GM21381 (cell line): ENCODE measurements around the gene CYLD.

Experiments used
- ATAC-seq: cut with Tn5 transposase; IDR thresholded peaks from one replicate; pipeline ENCODE4 v1.9.1; 2021; ENCODE audit warnings: mild to moderate bottlenecking, moderate library complexity; ENCODE audit not compliant: unreplicated experiment

CYLD gene

GRCh38 chr16:50741781-50742575 lies at the start of gene CYLD:
Gene CYLD, plus strand, starts transcription at chr16:50742086. Its CDS starts 7,613 bp downstream, at chr16:50749699.
- ATAC-seq: peak; percentile 93

- no peak for ATAC-seq
These were observed 49.3 kb upstream of the CYLD start for GRCh38 chr16:50692644-50692998.

GRCh38 chr16:50692999-50693781 lies 48.7 kb upstream of the CYLD start, which contains the start of gene NOD2:
Gene NOD2, plus strand, starts transcription at chr16:50693606. Its CDS starts 5,890 bp downstream, at chr16:50699496.
- no peak for ATAC-seq

GRCh38 chr16:50694206-50694605 lies 47.7 kb upstream of the CYLD start:
- no peak for ATAC-seq

GRCh38 chr16:50695017-50696000 lies 46.6 kb upstream of the CYLD start:
- no peak for ATAC-seq

- peak; percentile 24 for ATAC-seq
These were observed 45.8 kb upstream of the CYLD start for GRCh38 chr16:50696126-50696525.

GRCh38 chr16:50696575-50697420 lies 45.1 kb upstream of the CYLD start:
- peak; percentile 65 for ATAC-seq

GRCh38 chr16:50697421-50697715 lies 44.5 kb upstream of the CYLD start:
- ATAC-seq: no peak

GRCh38 chr16:50697881-50698767 lies 43.8 kb upstream of the CYLD start:
- peak; percentile 37 for ATAC-seq

- no peak for ATAC-seq
These were observed 42.3 kb upstream of the CYLD start for GRCh38 chr16:50699326-50700159.

- no peak for ATAC-seq
These were observed 39.2 kb upstream of the CYLD start for GRCh38 chr16:50702725-50703124.

- no peak for ATAC-seq
These were observed 37.6 kb upstream of the CYLD start for GRCh38 chr16:50704245-50704644.

GRCh38 chr16:50705436-50706110 lies 36.3 kb upstream of the CYLD start:
- ATAC-seq: no peak

GRCh38 chr16:50706250-50706649 lies 35.6 kb upstream of the CYLD start:
- no peak for ATAC-seq

GRCh38 chr16:50708373-50709060 lies 33.4 kb upstream of the CYLD start:
- ATAC-seq: no peak

GRCh38 chr16:50709061-50709684 lies 32.7 kb upstream of the CYLD start:
- ATAC-seq: no peak

- ATAC-seq: no peak
These were observed 31.9 kb upstream of the CYLD start for GRCh38 chr16:50709980-50710379.
